DOHH2 (cell line): Measurements from ENCODE around the gene CNTNAP2.

ENCODE experiments used
- EZH2phosphoT487 ChIP-seq: fragments of 200-600 bp; sonication (generic); IDR thresholded peaks from 2 replicates; pipeline ENCODE4 v1.6.1; 2017; ENCODE audit warnings: borderline replicate concordance, mild to moderate bottlenecking, antibody characterized with exemption, low read length, moderate library complexity, mixed read lengths
- TF ChIP-seq, protein P1 (sequence below): fragments of 200-600 bp; sonication (generic); IDR thresholded peaks from one replicate; pipeline ENCODE4 v1.5.1; 2014; ENCODE audit warnings: antibody characterized with exemption, mild to moderate bottlenecking, low read depth, low read length; ENCODE audit not compliant: poor library complexity, severe bottlenecking

DNA sequence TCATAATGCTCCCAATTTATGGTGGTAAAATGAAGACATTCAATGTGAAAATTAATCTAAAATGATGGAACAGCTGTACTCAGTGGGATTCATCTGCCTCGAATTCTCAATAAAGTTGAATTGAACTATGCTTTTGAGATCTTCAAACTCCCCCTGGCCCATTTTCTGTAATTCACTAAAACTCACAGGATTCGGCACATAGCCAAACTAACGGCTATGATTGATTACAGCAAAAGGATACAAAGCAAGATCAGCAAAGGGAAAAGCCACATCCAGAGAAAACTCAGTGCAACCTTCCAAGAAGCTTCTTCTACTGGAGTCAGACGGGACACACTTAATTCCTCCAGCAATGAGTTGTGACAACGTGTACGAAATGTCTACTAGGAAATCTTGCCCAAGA is 307.5 kb downstream of the CNTNAP2 start:
- TF ChIP-seq, protein P1, sequence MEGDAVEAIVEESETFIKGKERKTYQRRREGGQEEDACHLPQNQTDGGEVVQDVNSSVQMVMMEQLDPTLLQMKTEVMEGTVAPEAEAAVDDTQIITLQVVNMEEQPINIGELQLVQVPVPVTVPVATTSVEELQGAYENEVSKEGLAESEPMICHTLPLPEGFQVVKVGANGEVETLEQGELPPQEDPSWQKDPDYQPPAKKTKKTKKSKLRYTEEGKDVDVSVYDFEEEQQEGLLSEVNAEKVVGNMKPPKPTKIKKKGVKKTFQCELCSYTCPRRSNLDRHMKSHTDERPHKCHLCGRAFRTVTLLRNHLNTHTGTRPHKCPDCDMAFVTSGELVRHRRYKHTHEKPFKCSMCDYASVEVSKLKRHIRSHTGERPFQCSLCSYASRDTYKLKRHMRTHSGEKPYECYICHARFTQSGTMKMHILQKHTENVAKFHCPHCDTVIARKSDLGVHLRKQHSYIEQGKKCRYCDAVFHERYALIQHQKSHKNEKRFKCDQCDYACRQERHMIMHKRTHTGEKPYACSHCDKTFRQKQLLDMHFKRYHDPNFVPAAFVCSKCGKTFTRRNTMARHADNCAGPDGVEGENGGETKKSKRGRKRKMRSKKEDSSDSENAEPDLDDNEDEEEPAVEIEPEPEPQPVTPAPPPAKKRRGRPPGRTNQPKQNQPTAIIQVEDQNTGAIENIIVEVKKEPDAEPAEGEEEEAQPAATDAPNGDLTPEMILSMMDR = no peak
- TF ChIP-seq EZH2phosphoT487 = no peak
